ENCODE results near the gene PTPRT. TPM values are rescaled to one million over a fixed set of nuclear protein-coding genes. Genes with fewer than 3 reads are reported as not detected.

The PTPRT gene
- total RNA-seq, 1 experiment from 2014 or later, result not detected

GRCh38 chr20:42705550-42705949 lies 484.2 kb downstream of the PTPRT start:
- Histone ChIP-seq H3K4me3 (ENCODE audit: low read depth, low read length, poor library complexity, severe bottlenecking) (no peak overlapping the region), H3K36me3 (ENCODE audit: insufficient read depth, low read length, poor library complexity, severe bottlenecking) (no peaks in the 10 kb centered on the region), H3K4me1 (ENCODE audit: insufficient read depth, low read length, poor library complexity, severe bottlenecking) (no peaks in the 10 kb centered on the region), H3K27ac (ENCODE audit: low read depth, low read length, poor library complexity, severe bottlenecking) (no peak overlapping the region), H3K27me3 (replicated peaks; ENCODE audit: insufficient read depth, low read depth, low read length, poor library complexity) (no peaks in the 10 kb centered on the region), H3K9me3 (ENCODE audit: low read depth, low read length, poor library complexity, severe bottlenecking) (no peaks in the 10 kb centered on the region)
- ChIA-PET CTCF (no interaction called here), POLR2A (ENCODE audit: low non-redundant PET) (no interaction called here)
- TF ChIP-seq EZH2 (IDR thresholded peaks at IDR 0.05; ENCODE audit: borderline replicate concordance, low read depth, low read length, poor library complexity, severe bottlenecking) (no peak), CTCF (conservative IDR thresholded peaks at IDR 0.05; ENCODE audit: low read depth, low read length) (no peak)
- no peak for DNase-seq (ENCODE audit: low spot score)
- no TSS peak for BruUV-seq (replicated peaks)
- intact Hi-C loops (cut with micrococcal nuclease; ENCODE audit: unreplicated experiment), result no loop called here

GRCh38 chr20:42703744-42704143 lies 486.0 kb downstream of the PTPRT start:
- Histone ChIP-seq H3K27ac (ENCODE audit: low read depth, low read length, poor library complexity, severe bottlenecking) (no peak overlapping the region), H3K9me3 (ENCODE audit: low read depth, low read length, poor library complexity, severe bottlenecking) (no peaks in the 10 kb centered on the region), H3K4me1 (ENCODE audit: insufficient read depth, low read length, poor library complexity, severe bottlenecking) (no peaks in the 10 kb centered on the region), H3K36me3 (ENCODE audit: insufficient read depth, low read length, poor library complexity, severe bottlenecking) (no peaks in the 10 kb centered on the region), H3K27me3 (replicated peaks; ENCODE audit: insufficient read depth, low read depth, low read length, poor library complexity) (no peaks in the 10 kb centered on the region), H3K4me3 (ENCODE audit: low read depth, low read length, poor library complexity, severe bottlenecking) (no peak overlapping the region)
- no TSS peak for BruUV-seq (replicated peaks)
- ChIA-PET CTCF (no interaction called here), POLR2A (ENCODE audit: low non-redundant PET) (no interaction called here)
- intact Hi-C loops (cut with micrococcal nuclease; ENCODE audit: unreplicated experiment), result no loop called here
- no peak for DNase-seq (ENCODE audit: low spot score)
- TF ChIP-seq CTCF (conservative IDR thresholded peaks at IDR 0.05; ENCODE audit: low read depth, low read length), result no peak
- no peak for TF ChIP-seq EZH2 (IDR thresholded peaks at IDR 0.05; ENCODE audit: borderline replicate concordance, low read depth, low read length, poor library complexity, severe bottlenecking)

GRCh38 chr20:42701948-42702347 lies 487.8 kb downstream of the PTPRT start:
- intact Hi-C loops (cut with micrococcal nuclease; ENCODE audit: unreplicated experiment), result no loop called here
- Histone ChIP-seq H3K4me3 (ENCODE audit: low read depth, low read length, poor library complexity, severe bottlenecking) (no peak overlapping the region), H3K9me3 (ENCODE audit: low read depth, low read length, poor library complexity, severe bottlenecking) (no peaks in the 10 kb centered on the region), H3K27ac (ENCODE audit: low read depth, low read length, poor library complexity, severe bottlenecking) (no peak overlapping the region), H3K36me3 (ENCODE audit: insufficient read depth, low read length, poor library complexity, severe bottlenecking) (no peaks in the 10 kb centered on the region), H3K27me3 (replicated peaks; ENCODE audit: insufficient read depth, low read depth, low read length, poor library complexity) (no peaks in the 10 kb centered on the region), H3K4me1 (ENCODE audit: insufficient read depth, low read length, poor library complexity, severe bottlenecking) (no peaks in the 10 kb centered on the region)
- no TSS peak for BruUV-seq (replicated peaks)
- ChIA-PET POLR2A (ENCODE audit: low non-redundant PET) (no interaction called here), CTCF (no interaction called here)
- TF ChIP-seq CTCF (conservative IDR thresholded peaks at IDR 0.05; ENCODE audit: low read depth, low read length), result no peak
- TF ChIP-seq EZH2 (IDR thresholded peaks at IDR 0.05; ENCODE audit: borderline replicate concordance, low read depth, low read length, poor library complexity, severe bottlenecking), result no peak
- no peak for DNase-seq (ENCODE audit: low spot score)
